ENCODE measurements around the gene ANKLE1. TPM values are rescaled to one million over a fixed set of nuclear protein-coding genes. Genes with fewer than 3 reads are reported as not detected.
A peak's percentile ranks its signal among the peaks of the same experiment; 100 is the strongest.

ANKLE1 gene
- total RNA-seq, 2 donors from 2014 or later: 1.2 TPM; not detected in 1

- H3K4me3 ChIP-seq: peak overlapping the region; percentile 58
- H3K9me3 ChIP-seq: no peaks in the 10 kb centered on the region
- peaks cover 4% of the 10 kb centered on the region for H3K36me3 ChIP-seq
- H3K4me1 ChIP-seq (ENCODE audit: control insufficient read depth in 1 of 2, low read depth in 2 of 2): peaks cover 13 to 37% of the 10 kb centered on the region in 2 donors
- no peak overlapping the region for H3K27ac ChIP-seq
- no peaks in the 10 kb centered on the region for H3K27me3 ChIP-seq (replicated peaks; ENCODE audit: insufficient read depth)
- ATAC-seq (ENCODE audit: insufficient number of reproducible peaks, low FRiP score, low read depth) (no peak), DNase-seq (ENCODE audit: low spot score) (no peak)
- TF ChIP-seq CTCF (IDR thresholded peaks at IDR 0.05): no peak
These were observed 47.9 kb downstream of the ANKLE1 start for GRCh38 chr19:17329366-17330261.

- peaks cover 19 to 38% of the 10 kb centered on the region in 2 donors for H3K4me1 ChIP-seq (ENCODE audit: control insufficient read depth in 1 of 2, low read depth in 2 of 2)
These were observed 48.8 kb downstream of the ANKLE1 start for GRCh38 chr19:17330262-17331044.

GRCh38 chr19:17331045-17331558 lies 49.4 kb downstream of the ANKLE1 start:
- no peak overlapping the region for H3K4me3 ChIP-seq
- peaks cover 4% of the 10 kb centered on the region for H3K36me3 ChIP-seq
- ATAC-seq (ENCODE audit: insufficient number of reproducible peaks, low FRiP score, low read depth): no peak
- no peaks in the 10 kb centered on the region for H3K27me3 ChIP-seq (replicated peaks; ENCODE audit: insufficient read depth)
- no peak overlapping the region for H3K27ac ChIP-seq
- TF ChIP-seq CTCF (IDR thresholded peaks at IDR 0.05): no peak
- DNase-seq (ENCODE audit: low spot score): no peak
- peaks cover 19 to 38% of the 10 kb centered on the region in 2 donors for H3K4me1 ChIP-seq (ENCODE audit: control insufficient read depth in 1 of 2, low read depth in 2 of 2)
- H3K9me3 ChIP-seq: no peaks in the 10 kb centered on the region

More at GRCh38 chr19:17330262-17331044, 48.8 kb downstream of the ANKLE1 start:
- no peak for TF ChIP-seq CTCF (IDR thresholded peaks at IDR 0.05)
- no peak for DNase-seq (ENCODE audit: low spot score)
- Histone ChIP-seq H3K9me3 (no peaks in the 10 kb centered on the region), H3K36me3 (peaks cover 4% of the 10 kb centered on the region), H3K27ac (no peak overlapping the region), H3K4me3 (no peak overlapping the region), H3K27me3 (replicated peaks; ENCODE audit: insufficient read depth) (no peaks in the 10 kb centered on the region)
- ATAC-seq (ENCODE audit: insufficient number of reproducible peaks, low FRiP score, low read depth): no peak

GRCh38 chr19:17332360-17332676 lies 50.6 kb downstream of the ANKLE1 start:
- no peak for ATAC-seq (ENCODE audit: insufficient number of reproducible peaks, low FRiP score, low read depth)
- peaks cover 13 to 28% of the 10 kb centered on the region in 2 donors for H3K4me1 ChIP-seq (ENCODE audit: control insufficient read depth in 1 of 2, low read depth in 2 of 2)
- TF ChIP-seq CTCF (IDR thresholded peaks at IDR 0.05): no peak

More at GRCh38 chr19:17332360-17332676, 50.6 kb downstream of the ANKLE1 start:
- no peaks in the 10 kb centered on the region for H3K9me3 ChIP-seq
- no peak overlapping the region for H3K4me3 ChIP-seq
- H3K27me3 ChIP-seq (replicated peaks; ENCODE audit: insufficient read depth): no peaks in the 10 kb centered on the region
- H3K27ac ChIP-seq: no peak overlapping the region
- DNase-seq (ENCODE audit: low spot score): no peak
- peaks cover 4% of the 10 kb centered on the region for H3K36me3 ChIP-seq

Measured in thoracic aorta (tissue), 2 donors.